NCI-H146 (cell line): ENCODE data around the gene DMAC1.

Experiments
- DNase-seq: peaks from one replicate; lab custom pipeline; 2025; lab: John Stamatoyannopoulos, UW

Gene DMAC1

GRCh38 chr9:7782400-7783120 is 17.0 kb downstream of the DMAC1 start:
- DNase-seq, result peak; percentile 15

GRCh38 chr9:7780261-7780988 is 19.2 kb downstream of the DMAC1 start:
- no peak for DNase-seq

GRCh38 chr9:7778851-7779600 is 20.6 kb downstream of the DMAC1 start:
- DNase-seq, result no peak

- peak; percentile 73 for DNase-seq
Observed at GRCh38 chr9:7777771-7778170, 21.8 kb downstream of the DMAC1 start.

- DNase-seq, result no peak
Observed at GRCh38 chr9:7770111-7770510, 29.5 kb downstream of the DMAC1 start.

- DNase-seq, result no peak
Observed at GRCh38 chr9:7762600-7762999, 37.0 kb downstream of the DMAC1 start.

GRCh38 chr9:7760014-7760415 is 39.6 kb downstream of the DMAC1 start:
- no peak for DNase-seq

- no peak for DNase-seq
Observed at GRCh38 chr9:7756088-7756487, 43.5 kb downstream of the DMAC1 start.

- no peak for DNase-seq
Observed at GRCh38 chr9:7752481-7752880, 47.1 kb downstream of the DMAC1 start.
